Liver (tissue), 3 donors: Measurements from ENCODE around the gene ARHGAP29.

Experiments
- ATF3 ChIP-seq: IDR thresholded peaks from 2 replicates; pipeline ENCODE4 v1.6.1; 2016; ENCODE audit warnings: antibody characterized with exemption
- CTCF ChIP-seq: fragments of 150-350 bp; IDR thresholded peaks from 2 replicates; pipeline ENCODE4 v1.5.1; 2017; ENCODE audit warnings: improper control_type of control experiment, low read depth, low read length; ENCODE audit not compliant: missing input control
- RAD21 ChIP-seq, 2 donors: IDR thresholded peaks; 2 replicates each; pipeline ENCODE4 v1.6.1; 2016; ENCODE audit warnings: antibody characterized with exemption in 2 of 2, mild to moderate bottlenecking in 2 of 2
- REST ChIP-seq: IDR thresholded peaks from 2 replicates; pipeline ENCODE4 v1.6.1; 2016; ENCODE audit warnings: antibody characterized with exemption, mild to moderate bottlenecking
- TAF1 ChIP-seq: conservative IDR thresholded peaks from 2 replicates; pipeline ENCODE4 v1.6.1; 2016; ENCODE audit warnings: antibody characterized with exemption, mild to moderate bottlenecking
- ZBTB33 ChIP-seq: IDR thresholded peaks from 2 replicates; pipeline ENCODE4 v1.6.1; 2016; ENCODE audit warnings: antibody characterized with exemption
- donor health status: healthy.
- donor health status: healthy.

DNA sequence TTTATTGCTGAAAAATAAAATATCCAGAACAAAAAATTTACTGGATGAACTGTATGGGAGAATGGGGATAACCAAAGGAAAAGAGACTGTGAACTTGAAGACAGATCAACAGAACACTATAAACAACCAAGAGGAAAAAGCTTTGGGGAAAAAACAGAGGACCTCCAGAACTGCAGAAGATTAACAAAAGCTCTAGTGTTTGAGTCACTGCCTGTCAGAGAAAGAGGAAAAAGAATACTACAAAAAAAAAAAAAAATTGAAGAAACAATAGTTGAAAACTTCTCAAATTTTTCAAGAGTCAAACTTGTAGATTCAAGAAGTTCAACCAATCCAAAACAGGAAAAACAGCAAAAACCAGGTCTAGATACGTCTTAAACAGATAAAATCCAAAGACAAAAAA lies 44.3 kb downstream of the ARHGAP29 start:
- TF ChIP-seq CTCF = no peak
- no peak for TF ChIP-seq RAD21 (IDR thresholded peaks at IDR 0.05)
- TF ChIP-seq ZBTB33 = no peak
- no peak for TF ChIP-seq REST
- TF ChIP-seq TAF1 = no peak
- no peak for TF ChIP-seq ATF3
